Astrocyte of the spinal cord (primary cell): Measurements from ENCODE around the gene CCDC120.

Experiments
- DNase-seq: peaks from one replicate; pipeline ENCODE4 v3.0.0; 2011; ENCODE audit warnings: low read depth, low spot score
- H3K4me3 ChIP-seq: 2 replicates; pipeline ENCODE4 v1.5.1; 2011; ENCODE audit warnings: low read depth, mild to moderate bottlenecking, low read length, moderate library complexity
- CTCF ChIP-seq: IDR thresholded peaks from 2 replicates; pipeline ENCODE4 v1.5.1; 2012; ENCODE audit warnings: low read depth, mild to moderate bottlenecking, low read length, inconsistent platforms
- in situ Hi-C: cut with HindIII; loops from 2 replicates; pipeline ENCODE4 v1.10.0; 2017; ENCODE audit warnings: low sequenced_read_pairs

The CCDC120 gene

GRCh38 chrX:49067285-49068120, 8.7 kb downstream of the CCDC120 start:
- no peak overlapping the region for H3K4me3 ChIP-seq
- no peak for TF ChIP-seq CTCF
- DNase-seq = no peak
- in situ Hi-C loops = no loop called here

GRCh38 chrX:49069038-49069437, 10.2 kb downstream of the CCDC120 start:
- in situ Hi-C loops = no loop called here
- no peak overlapping the region for H3K4me3 ChIP-seq
- no peak for DNase-seq
- no peak for TF ChIP-seq CTCF

GRCh38 chrX:49070988-49071387, 12.2 kb downstream of the CCDC120 start:
- H3K4me3 ChIP-seq = no peak overlapping the region
- DNase-seq = no peak
- in situ Hi-C loops = no loop called here
- no peak for TF ChIP-seq CTCF

- peak overlapping the region; percentile 74 for H3K4me3 ChIP-seq
- no peak for TF ChIP-seq CTCF
- in situ Hi-C loops = no loop called here
- DNase-seq = peak; percentile 77
Measured at GRCh38 chrX:49071877-49072711, 13.3 kb downstream of the CCDC120 start.

- peak overlapping the region; percentile 74 for H3K4me3 ChIP-seq
- in situ Hi-C loops = no loop called here
- no peak for DNase-seq
- TF ChIP-seq CTCF = no peak
Measured at GRCh38 chrX:49072712-49073095, 13.9 kb downstream of the CCDC120 start.

GRCh38 chrX:49073601-49074575, 15.1 kb downstream of the CCDC120 start, which contains the start of gene PRAF2:
TSS of gene PRAF2 (minus strand) at chrX:49074002. CDS start at chrX:49073987, 15 bp downstream.
- DNase-seq = peak; percentile 91
- in situ Hi-C loops = no loop called here
- no peak for TF ChIP-seq CTCF
- peak within 1 kb of the TSS; percentile 74 for H3K4me3 ChIP-seq
